Epithelial cell of proximal tubule (primary cell): ENCODE data around the gene PREX1. TPM values are rescaled to one million over a fixed set of nuclear protein-coding genes. Genes with fewer than 3 reads are reported as not detected.

Source experiments
- DNase-seq: peaks from one replicate; pipeline ENCODE4 v3.0.0-alpha.2; 2011; ENCODE audit warnings: low read depth
- H3K4me3 ChIP-seq: 2 replicates; pipeline ENCODE4 v1.5.1; 2011; ENCODE audit warnings: low read depth, mild to moderate bottlenecking, low read length
- total RNA-seq: library from RNA; depleted of rRNA; stranded (reverse); fragments of >200 nt; gene quantifications from 2 replicates; pipeline ENCODE4 v1.2.3, GENCODE V29; 2015
- TF ChIP-seq, protein P1 (sequence below): conservative IDR thresholded peaks from 2 replicates; pipeline ENCODE4 v1.5.1; 2012; ENCODE audit warnings: low read depth, mild to moderate bottlenecking, low read length

PREX1 gene
- total RNA-seq, 1 donor from 2014 or later = 4.7 TPM

DNA sequence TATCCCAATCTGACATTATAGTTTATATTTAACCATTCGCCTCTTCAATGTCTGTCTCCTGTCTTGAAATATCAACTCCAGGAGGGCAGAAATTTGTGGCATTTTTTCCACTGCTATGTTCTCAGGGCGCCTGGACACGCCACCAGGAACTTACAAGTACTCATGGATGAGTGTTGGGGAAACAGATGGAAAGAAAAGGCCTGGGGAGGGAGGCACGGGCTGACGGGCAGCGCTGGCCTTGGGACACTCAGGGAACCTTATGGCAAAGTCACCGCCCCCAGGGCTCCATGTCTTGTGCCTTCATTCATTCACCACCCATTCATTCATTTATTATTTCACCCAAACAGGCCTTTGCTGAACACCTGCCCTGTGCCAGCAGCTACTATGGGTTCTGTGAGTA lies 222.9 kb downstream of the PREX1 start:
- DNase-seq = no peak
- TF ChIP-seq, protein P1, sequence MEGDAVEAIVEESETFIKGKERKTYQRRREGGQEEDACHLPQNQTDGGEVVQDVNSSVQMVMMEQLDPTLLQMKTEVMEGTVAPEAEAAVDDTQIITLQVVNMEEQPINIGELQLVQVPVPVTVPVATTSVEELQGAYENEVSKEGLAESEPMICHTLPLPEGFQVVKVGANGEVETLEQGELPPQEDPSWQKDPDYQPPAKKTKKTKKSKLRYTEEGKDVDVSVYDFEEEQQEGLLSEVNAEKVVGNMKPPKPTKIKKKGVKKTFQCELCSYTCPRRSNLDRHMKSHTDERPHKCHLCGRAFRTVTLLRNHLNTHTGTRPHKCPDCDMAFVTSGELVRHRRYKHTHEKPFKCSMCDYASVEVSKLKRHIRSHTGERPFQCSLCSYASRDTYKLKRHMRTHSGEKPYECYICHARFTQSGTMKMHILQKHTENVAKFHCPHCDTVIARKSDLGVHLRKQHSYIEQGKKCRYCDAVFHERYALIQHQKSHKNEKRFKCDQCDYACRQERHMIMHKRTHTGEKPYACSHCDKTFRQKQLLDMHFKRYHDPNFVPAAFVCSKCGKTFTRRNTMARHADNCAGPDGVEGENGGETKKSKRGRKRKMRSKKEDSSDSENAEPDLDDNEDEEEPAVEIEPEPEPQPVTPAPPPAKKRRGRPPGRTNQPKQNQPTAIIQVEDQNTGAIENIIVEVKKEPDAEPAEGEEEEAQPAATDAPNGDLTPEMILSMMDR = no peak
- no peak overlapping the region for H3K4me3 ChIP-seq

DNA sequence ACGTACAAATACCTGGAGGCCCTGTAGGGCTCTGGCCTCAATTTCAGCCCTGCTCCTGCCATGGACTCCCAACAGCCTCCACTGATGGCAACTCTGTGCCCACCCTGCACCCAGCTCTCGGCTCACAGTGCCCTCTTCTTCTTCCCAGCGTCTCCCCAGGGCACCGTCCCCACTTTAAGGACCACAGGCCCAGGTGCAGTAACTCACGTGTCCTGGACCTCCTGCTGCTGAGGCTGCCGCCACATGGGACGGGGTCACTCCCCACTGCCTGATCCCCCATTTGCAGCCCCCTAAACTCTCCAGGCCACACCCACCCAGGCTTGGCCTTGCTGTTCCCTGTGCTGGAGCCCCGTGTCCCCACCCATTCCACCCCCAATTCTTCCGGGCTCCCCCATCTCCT lies 223.4 kb downstream of the PREX1 start:
- no peak for DNase-seq
- H3K4me3 ChIP-seq = no peak overlapping the region
- TF ChIP-seq, protein P1 = no peak

DNA sequence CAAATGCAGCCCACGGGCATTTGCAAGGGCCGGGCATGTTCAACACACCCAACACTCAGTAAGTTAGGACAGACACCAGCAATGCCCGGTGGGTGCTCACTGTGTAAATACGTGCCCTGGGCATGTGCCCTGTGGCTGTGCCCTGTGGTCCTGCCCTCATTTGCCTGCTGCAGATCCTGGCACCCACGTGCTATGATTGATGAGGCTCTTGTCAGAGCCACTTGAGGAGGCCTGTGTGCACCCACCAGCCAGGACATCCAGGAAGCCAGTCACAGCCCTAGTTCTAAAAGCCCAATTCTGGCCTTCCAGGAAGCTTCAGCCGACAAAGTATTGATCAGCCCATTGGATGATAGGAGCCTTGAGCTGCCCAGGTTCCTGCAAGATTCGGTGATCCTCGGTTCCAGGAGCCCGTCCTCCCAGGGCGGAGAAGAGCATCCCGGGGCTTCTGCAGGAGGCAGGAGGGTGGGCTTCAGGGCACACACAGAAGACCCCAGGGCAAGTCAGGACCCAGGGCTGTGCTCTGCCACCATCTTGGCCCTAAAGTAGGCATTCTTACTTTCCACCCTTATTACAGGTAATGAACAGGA lies 223.9 kb downstream of the PREX1 start:
- DNase-seq = no peak
- H3K4me3 ChIP-seq = no peak overlapping the region
- TF ChIP-seq, protein P1 = no peak

DNA sequence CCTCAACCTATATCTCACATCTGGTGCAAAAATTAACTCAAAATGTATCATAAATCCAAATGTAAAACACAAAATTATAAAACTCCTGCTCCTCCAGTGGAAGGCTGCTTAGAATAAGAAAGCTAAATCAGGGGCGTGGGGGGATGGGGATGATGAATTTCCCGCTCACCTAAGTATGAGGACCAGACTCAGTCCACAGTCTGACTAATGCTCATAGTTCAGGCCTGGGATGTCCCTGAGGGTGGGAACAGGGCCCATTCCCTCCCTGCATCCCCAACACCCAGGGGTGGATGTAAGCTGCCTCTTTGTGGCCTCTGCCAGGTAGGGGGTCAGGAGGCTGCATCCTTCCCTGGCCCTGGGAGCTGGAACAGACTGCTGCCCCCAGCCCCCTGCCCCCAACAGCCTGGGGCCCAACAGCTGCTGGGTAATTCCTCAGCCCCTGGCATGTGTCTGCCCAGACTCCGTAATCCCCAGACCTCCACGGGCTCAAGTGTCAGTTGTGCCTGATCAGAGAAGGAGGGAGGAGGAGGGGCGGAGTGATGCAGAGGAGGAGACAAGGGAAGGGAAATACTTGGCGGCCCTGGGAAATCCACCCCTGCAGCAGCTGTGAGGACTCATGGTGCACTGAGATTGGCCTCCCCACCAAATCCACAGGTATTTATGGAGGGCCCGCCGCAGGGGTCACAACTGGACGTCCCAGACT lies 224.5 kb downstream of the PREX1 start:
- TF ChIP-seq, protein P1 = no peak
- DNase-seq = no peak
- no peak overlapping the region for H3K4me3 ChIP-seq

DNA sequence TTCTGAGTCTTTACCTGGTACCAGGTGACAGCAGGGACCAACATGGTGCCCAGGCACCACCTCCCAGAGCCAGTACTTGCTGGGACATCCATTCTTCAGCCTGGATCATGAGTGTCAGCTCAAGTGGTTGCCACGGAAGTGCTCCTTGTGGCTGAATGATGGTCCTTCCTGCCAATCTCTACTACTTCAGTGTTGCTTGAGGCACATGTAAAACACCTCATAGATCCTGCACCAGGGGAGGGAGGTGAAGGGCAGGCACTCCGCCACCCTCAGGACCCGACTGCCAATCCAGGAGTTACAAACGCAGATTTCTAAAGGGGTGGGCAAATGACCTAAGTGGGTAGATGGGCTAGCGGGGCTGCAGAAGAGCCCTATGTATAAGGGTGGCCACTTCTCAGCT lies 226.0 kb downstream of the PREX1 start:
- no peak for DNase-seq
- H3K4me3 ChIP-seq = no peak overlapping the region
- TF ChIP-seq, protein P1 = no peak

DNA sequence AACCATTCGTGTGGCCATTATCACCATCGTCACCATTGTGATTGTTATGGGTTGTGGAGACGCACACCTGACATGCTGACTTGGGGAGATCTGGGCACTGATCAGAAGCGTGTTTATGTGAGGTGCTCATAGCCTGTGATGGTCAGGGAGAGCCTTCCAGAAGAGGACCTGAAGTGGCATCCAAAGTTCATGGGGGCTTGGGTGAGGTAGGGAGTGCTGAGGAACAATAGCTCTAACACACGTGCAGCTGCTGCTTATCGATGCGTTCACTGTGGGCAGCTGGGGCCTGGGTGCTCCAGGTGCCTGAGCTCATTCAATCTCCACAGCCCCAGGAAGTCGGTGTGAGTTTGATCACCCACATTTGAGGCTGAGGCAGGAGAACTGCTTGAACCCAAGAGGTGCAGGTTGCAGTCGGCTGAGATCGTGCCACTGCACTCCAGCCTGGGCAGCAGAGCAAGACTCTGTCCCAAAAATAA lies 227.3 kb downstream of the PREX1 start:
- TF ChIP-seq, protein P1 = no peak
- no peak for DNase-seq
- no peak overlapping the region for H3K4me3 ChIP-seq
